Sigmoid colon (tissue), 7 donors: ENCODE data around the gene FIBP. TPM values are rescaled to one million over a fixed set of nuclear protein-coding genes. Genes with fewer than 3 reads are reported as not detected.

ENCODE experiments used
- DNase-seq: peaks from one replicate; pipeline ENCODE4 v3.0.0-alpha.2; 2019
- H3K27ac ChIP-seq, 4 donors: fragments of 200-600 bp; sonication (generic); one replicate each; pipeline ENCODE4 v1.5.1; 2016 to 2019; ENCODE audit warnings: mild to moderate bottlenecking in 1 of 4
- H3K27me3 ChIP-seq, 3 donors: fragments of 200-600 bp; sonication (generic); one replicate each; pipeline ENCODE4 v1.5.1; 2019; ENCODE audit warnings: mild to moderate bottlenecking in 1 of 3
- H3K36me3 ChIP-seq, 4 donors: fragments of 200-600 bp; sonication (generic); one replicate each; pipeline ENCODE4 v1.5.1; 2016 to 2019
- H3K4me1 ChIP-seq, 4 donors: fragments of 200-600 bp; sonication (generic); one replicate each; pipeline ENCODE4 v1.5.1; 2017 to 2019
- H3K4me3 ChIP-seq, 4 donors: fragments of 200-600 bp; sonication (generic); one replicate each; pipeline ENCODE4 v1.5.1; 2017 to 2019; ENCODE audit warnings: mild to moderate bottlenecking in 2 of 4, moderate library complexity in 1 of 4
- H3K9me3 ChIP-seq, 4 donors: fragments of 200-600 bp in 3 of 4; sonication (generic) in 3 of 4; one replicate each; pipeline versions ENCODE4 v1.5.1 to v1.6.1; 2013 to 2019
- CTCF ChIP-seq, 4 experiments: fragments of 450-650 bp in 3 of 4; fragments of 200-600 bp in 1 of 4; IDR thresholded peaks; one replicate each; pipeline ENCODE4 v1.5.1; 2016 to 2019; ENCODE audit warnings: antibody characterized with exemption in 4 of 4, mild to moderate bottlenecking in 3 of 4, moderate library complexity in 2 of 4
- EP300 ChIP-seq, 4 donors: sonication (generic); formaldehyde crosslinking; IDR thresholded peaks; one replicate each; pipeline ENCODE4 v1.6.1; 2017; ENCODE audit warnings: antibody characterized with exemption in 4 of 4
- POLR2A ChIP-seq, 2 donors: fragments of 450-650 bp; IDR thresholded peaks; one replicate each; pipeline ENCODE4 v1.6.1; 2016; ENCODE audit warnings: antibody characterized with exemption in 2 of 2, mild to moderate bottlenecking in 2 of 2, moderate library complexity in 2 of 2
- POLR2AphosphoS5 ChIP-seq, 4 donors: sonication (generic); formaldehyde crosslinking; IDR thresholded peaks; one replicate each; pipeline ENCODE4 v1.6.1; 2017; ENCODE audit warnings: antibody characterized with exemption in 4 of 4
- WGBS, 2 donors: extraction: QIAGEN DNeasy Blood & Tissue Kit; methylation state at CpG; one replicate each; pipeline ENCODE4 v1.1.7; 2013; 5-methylcytosine and 5-hydroxymethylcytosine counted together
- intact Hi-C: fragments of 100-400 bp; cut with DNase I; formaldehyde crosslinking; loops from one replicate; pipeline ENCODE4 v1.15.1; 2023
- polyA plus RNA-seq, 3 donors: library from polyadenylated mRNA; stranded (reverse); fragments of 200-250 nt; gene quantifications; one replicate each; pipeline ENCODE4 v1.2.3, GENCODE V29; 2013
- total RNA-seq, 4 donors: library from RNA; depleted of rRNA; stranded (reverse); fragments of >200 nt; gene quantifications; one replicate each; pipeline ENCODE4 v1.1.0, GENCODE V29; 2016
- donor health status: healthy with polysubstance abuse.
- donor health status: Bipolar disorder and iron deficiency.
- donor health status: healthy.

FIBP gene
- total and polyA plus RNA-seq, 7 donors, result 37.5 to 66.1 (median 54.4) TPM

- no peaks in the 10 kb centered on the region for H3K9me3 ChIP-seq
- H3K4me3 ChIP-seq, result peak overlapping the region; percentile 79 to 99 (median 98)
- TF ChIP-seq EP300 (IDR thresholded peaks at IDR 0.05), result no peak
- no peak for TF ChIP-seq CTCF (IDR thresholded peaks at IDR 0.05)
- TF ChIP-seq POLR2A (IDR thresholded peaks at IDR 0.05), result no peak
- TF ChIP-seq POLR2AphosphoS5 (IDR thresholded peaks at IDR 0.05), result no peak
- H3K4me1 ChIP-seq, result peaks cover 0 to 70% (median 57%) of the 10 kb centered on the region in 4 donors
- intact Hi-C loops, result loop anchor here (5.0 kb wide), 2 partner anchors 60 to 285 kb away; partner anchors contain the start of genes C11orf68, DRAP1, FAM89B and ZNRD2
- peak overlapping the region; percentile 89 to 99 (median 95) for H3K27ac ChIP-seq
- peaks cover 30 to 46% (median 44%) of the 10 kb centered on the region in 4 donors for H3K36me3 ChIP-seq
- 0 to 1% methylated on average over 49 of the region's 49 CpGs for WGBS, 2 donors
- no peak for DNase-seq
- H3K27me3 ChIP-seq, result no peaks in the 10 kb centered on the region
Measured at GRCh38 chr11:65857500-65857852, 30.8 kb downstream of the FIBP start.

GRCh38 chr11:65856689-65857499, 31.4 kb downstream of the FIBP start:
- H3K27me3 ChIP-seq, result no peaks in the 10 kb centered on the region
- no peaks in the 10 kb centered on the region for H3K9me3 ChIP-seq
- TF ChIP-seq EP300 (IDR thresholded peaks at IDR 0.05), result peak in 1 of 4 donors; percentile 25
- no peak for TF ChIP-seq CTCF (IDR thresholded peaks at IDR 0.05)
- peak; percentile 74 to 91 (median 84) for TF ChIP-seq POLR2AphosphoS5 (IDR thresholded peaks at IDR 0.05)
- peak; percentile 68 to 70 for TF ChIP-seq POLR2A (IDR thresholded peaks at IDR 0.05)
- 1% methylated on average over 57 of the region's 57 CpGs for WGBS, 2 donors
- peak overlapping the region; percentile 79 to 99 (median 98) for H3K4me3 ChIP-seq
- peaks cover 0 to 66% (median 51%) of the 10 kb centered on the region in 4 donors for H3K4me1 ChIP-seq
- H3K36me3 ChIP-seq, result peaks cover 30 to 46% (median 42%) of the 10 kb centered on the region in 4 donors
- peak; percentile 92 for DNase-seq
- intact Hi-C loops, result loop anchor here (5.0 kb wide), 2 partner anchors 60 to 285 kb away; partner anchors contain the start of genes C11orf68, DRAP1, FAM89B and ZNRD2
- peak overlapping the region; percentile 89 to 99 (median 95) for H3K27ac ChIP-seq

GRCh38 chr11:65855927-65856363, 32.3 kb downstream of the FIBP start:
- intact Hi-C loops, result loop anchor here (5.0 kb wide), 2 partner anchors 61 to 284 kb away; partner anchors contain the start of genes C11orf68, DRAP1, FAM89B and ZNRD2
- Histone ChIP-seq H3K4me3 (peak overlapping the region in 2 of 4 donors; percentile 79 to 97), H3K27me3 (no peaks in the 10 kb centered on the region), H3K36me3 (peaks cover 30 to 53% (median 46%) of the 10 kb centered on the region in 4 donors), H3K4me1 (peaks cover 0 to 57% (median 41%) of the 10 kb centered on the region in 4 donors), H3K27ac (peak overlapping the region in 3 of 4 donors; percentile 92 to 99 (median 98)), H3K9me3 (peaks cover 0 to 5% (median 2%) of the 10 kb centered on the region in 4 donors)
- TF ChIP-seq POLR2A (IDR thresholded peaks at IDR 0.05), result no peak
- TF ChIP-seq CTCF (IDR thresholded peaks at IDR 0.05), result no peak
- no peak for TF ChIP-seq EP300 (IDR thresholded peaks at IDR 0.05)
- no peak for TF ChIP-seq POLR2AphosphoS5 (IDR thresholded peaks at IDR 0.05)
- no peak for DNase-seq
- WGBS, 2 donors, result 46 to 83% methylated on average over 15 of the region's 15 CpGs

- peak overlapping the region in 1 of 4 donors; percentile 99 for H3K27ac ChIP-seq
- peaks cover 0 to 54% (median 40%) of the 10 kb centered on the region in 4 donors for H3K4me1 ChIP-seq
- H3K27me3 ChIP-seq, result no peaks in the 10 kb centered on the region
- H3K4me3 ChIP-seq, result no peak overlapping the region
- peak; percentile 68 for DNase-seq
- H3K9me3 ChIP-seq, result peaks cover 0 to 6% (median 2%) of the 10 kb centered on the region in 4 donors
- WGBS, 2 donors, result 30 to 70% methylated on average over 15 of the region's 15 CpGs
- intact Hi-C loops, result loop anchor here (5.0 kb wide), 2 partner anchors 62 to 283 kb away; partner anchors contain the start of genes C11orf68, DRAP1, FAM89B and ZNRD2
- peaks cover 30 to 57% (median 47%) of the 10 kb centered on the region in 4 donors for H3K36me3 ChIP-seq
- TF ChIP-seq POLR2AphosphoS5 (IDR thresholded peaks at IDR 0.05) (no peak), EP300 (IDR thresholded peaks at IDR 0.05) (no peak), CTCF (IDR thresholded peaks at IDR 0.05) (no peak), POLR2A (IDR thresholded peaks at IDR 0.05) (no peak)
Measured at GRCh38 chr11:65854852-65855837, 33.1 kb downstream of the FIBP start.
